Limb (tissue), 2 donors: Measurements from ENCODE around the gene ZNF516.

ENCODE experiments used
- DNase-seq, 2 donors: peaks; one replicate each; pipeline ENCODE4 v3.0.0-alpha.2; 2016; ENCODE audit errors: extremely low spot score in 2 of 2

The ZNF516 gene

DNA sequence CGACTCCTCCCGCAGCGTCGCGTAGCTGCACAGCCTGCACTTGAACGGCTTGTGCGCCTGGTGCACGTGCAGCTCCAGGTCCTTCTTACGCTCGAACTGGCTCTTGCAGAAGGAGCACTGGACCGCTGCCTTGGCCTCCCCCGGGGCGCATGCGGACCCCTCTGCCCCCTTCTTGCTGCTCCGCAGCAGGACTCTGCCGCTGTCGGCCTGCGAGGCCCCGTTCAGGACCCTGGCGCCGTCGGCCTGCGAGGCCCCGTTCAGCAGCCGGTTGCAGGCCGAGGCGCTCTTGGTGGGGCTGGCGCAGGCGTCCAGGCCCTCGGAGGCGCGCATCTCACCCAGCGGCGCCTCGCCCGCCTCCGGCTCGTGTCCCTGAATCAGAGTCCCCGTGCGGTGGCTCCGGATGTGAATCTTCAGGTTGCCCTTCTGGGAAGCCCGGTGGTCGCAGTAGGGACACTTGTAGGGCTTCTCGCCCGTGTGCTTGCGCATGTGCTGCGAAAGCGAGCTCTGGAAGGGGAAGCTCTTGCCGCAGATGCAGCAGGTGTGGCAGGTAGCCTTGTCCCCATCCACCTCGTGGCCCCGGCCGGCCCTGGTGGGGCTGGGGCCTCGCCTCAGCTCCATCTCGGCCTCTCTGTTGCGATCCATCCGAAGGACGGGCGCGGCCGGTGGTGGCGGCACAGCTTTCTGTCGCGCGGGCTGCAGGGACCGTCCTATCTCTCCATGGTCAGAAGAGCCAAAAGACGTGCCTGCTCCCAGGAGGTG is 52.5 kb downstream of the ZNF516 start:
- DNase-seq: peak in 1 of 2 donors; percentile 22

DNA sequence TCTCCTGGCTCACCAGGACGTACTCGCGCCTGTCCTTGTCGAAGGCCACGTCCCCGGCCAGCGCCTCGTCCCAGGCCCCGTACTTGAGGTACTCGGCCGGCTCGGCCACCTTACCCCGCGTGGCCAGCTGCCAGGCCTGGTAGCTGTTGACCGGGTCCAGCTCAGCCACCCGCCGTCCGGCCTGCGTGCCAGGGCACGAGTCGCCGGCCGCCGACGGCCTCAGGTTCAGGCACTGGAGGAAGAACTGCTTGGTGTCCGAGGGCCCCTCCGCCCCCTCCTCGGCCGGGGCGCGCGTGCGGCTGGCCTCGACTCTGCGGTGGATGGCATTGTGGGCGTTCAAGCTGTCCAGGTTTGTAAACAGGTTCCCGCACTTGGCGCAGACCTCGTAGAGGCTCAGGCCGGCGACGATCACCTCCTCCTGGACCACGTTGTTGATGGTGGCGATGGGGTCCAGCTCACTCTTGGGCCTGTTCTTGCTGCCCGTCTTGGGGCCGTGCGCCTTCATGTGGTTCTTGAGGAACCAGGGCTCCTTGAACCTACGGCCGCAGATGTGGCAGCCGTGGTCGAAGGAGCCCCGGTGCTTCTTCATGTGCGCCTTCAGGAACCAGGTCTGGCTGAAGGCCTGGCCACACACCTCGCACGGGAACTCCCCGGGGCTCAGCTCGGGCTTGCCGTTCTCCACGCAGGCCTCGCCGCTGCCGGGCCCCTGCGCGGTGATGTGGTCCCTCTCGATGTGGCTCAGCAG is 53.2 kb downstream of the ZNF516 start:
- DNase-seq: no peak

DNA sequence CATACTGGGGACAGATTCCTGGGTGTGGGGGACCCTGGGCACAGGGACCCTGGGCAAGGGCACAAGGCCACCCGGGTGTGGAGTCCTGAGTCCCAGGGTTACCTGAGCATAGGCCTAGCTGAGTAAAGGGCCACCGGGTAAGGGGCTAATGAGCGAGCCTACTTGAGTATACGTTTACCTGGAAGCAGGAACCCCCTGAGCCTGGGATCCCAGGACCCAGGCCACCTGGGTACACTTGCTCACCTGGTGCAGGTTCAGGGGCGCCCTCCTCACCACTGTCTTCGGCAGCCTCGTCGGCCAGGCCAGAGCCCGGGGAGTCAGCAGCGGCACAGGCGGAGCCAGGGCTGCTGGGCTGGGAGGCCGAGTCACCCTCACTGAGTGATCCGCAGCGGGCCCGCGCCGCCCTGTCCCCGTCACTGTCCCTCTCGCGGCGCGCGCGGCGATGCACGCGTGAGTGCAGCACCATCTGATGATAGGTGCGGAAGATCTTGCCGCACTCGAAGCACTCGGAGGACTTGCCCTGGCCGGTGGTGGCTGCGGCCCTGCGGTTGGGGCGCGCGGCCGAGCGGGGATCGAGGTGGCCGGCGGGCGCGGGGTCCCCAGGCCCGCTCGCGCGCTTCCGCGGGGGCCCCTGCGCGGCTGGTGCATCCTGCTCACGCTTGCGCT is 53.9 kb downstream of the ZNF516 start:
- peak in 1 of 2 donors; percentile 20 for DNase-seq

DNA sequence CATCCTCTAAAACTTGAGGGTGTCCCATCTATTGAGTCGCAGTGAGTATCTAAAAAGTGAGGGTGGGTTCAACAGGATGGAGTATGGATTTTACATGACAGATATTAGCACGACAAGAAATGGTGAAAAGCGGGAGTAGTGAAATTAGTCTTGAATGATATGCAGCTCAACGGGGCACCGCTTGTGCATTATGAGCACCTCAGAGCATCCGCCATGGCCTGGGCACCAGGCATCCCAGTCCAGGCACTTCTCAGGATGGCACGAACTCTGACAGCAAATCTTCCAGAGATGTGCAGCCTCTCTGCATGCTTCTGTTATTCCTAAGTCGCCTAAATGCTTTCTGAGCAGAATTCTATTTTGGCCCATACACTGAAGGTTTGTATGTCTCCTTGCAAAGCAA is 57.1 kb downstream of the ZNF516 start:
- DNase-seq: no peak

DNA sequence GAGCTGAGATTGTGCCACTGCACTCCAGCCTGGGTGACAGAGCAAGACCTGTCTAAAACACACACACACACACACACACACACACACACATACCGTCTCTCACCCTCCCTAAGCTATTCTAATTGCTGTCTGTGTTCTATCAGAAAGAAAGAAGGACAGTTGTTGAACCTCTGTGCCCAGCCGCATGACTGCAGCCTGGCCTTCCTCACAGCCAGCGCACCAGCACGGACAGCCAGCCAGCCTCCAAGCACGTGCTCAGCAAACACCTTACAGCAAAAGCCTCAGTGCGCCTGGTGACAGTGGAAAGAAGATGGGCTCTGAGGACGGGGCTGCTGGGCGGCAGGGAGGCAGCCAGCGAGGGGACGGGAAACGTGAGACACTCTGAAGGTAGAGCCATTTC is 58.0 kb downstream of the ZNF516 start:
- no peak for DNase-seq

DNA sequence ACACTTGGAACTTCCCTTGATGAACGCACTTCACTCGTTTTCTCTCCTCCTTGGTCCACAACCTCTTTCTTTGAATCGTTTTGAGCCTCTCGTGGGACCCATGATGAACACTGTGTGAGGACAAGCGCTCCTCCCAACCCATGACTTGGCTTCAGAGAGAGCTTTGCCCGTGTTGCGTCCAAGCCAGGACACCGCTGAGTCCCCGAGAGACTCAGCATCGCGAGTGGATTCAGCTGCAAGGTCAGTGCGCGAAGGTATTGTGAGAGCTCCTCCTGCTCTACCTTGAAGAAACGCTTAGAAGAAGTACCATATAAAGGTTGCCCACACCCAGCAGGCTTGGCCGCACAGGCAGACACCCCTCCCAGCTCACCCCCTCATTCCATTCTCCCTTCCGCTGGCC is 58.7 kb downstream of the ZNF516 start:
- DNase-seq: no peak

DNA sequence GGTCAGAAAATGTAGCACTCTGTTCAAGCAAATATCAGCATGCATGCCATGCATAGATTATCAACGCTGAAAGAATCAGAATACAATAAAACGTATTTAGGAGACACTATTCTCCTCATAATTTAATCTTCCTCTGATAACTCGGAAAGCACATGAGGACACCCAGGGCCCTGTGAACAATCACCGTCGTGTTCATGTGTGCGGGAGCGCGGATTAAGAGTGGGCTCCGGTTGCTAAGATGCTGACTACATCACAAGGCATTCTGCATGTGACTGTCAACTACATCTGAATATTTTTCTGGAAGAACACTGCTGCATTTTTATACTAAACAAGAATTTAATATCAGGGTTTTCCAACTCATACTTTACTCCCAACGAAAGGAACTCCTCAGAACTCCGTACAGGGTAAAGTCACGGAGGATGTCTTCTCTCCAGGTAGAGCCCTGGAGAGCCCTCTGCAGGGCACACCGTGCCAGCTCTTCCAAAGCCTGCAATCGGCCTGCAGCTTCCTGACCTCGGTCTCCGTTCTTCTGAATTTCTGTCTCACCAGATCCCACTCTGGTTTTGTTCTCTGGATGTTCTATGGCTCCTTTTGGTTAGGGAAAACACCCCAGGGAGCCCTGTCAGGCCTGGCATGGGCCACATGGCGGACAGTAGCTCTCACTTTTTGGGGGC is 59.6 kb downstream of the ZNF516 start:
- no peak for DNase-seq

DNA sequence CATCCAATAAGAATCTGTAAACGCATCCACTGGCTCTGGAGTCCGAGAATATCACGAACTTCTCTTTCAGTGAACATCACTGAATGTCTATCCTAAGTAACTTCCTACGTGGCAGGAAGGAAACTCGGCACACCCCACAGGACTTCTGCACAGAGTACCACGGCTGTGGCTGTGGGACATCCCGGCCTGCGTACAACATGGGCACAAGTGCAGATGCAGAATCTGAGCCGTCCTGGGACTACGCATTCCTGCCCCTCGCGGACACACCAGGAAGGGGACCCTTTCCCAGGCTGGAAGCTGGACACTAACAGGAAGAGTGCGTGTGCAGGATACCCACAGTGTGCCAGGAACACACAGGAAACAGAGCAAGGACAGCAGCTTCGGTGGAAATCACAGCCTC is 60.6 kb downstream of the ZNF516 start:
- no peak for DNase-seq

DNA sequence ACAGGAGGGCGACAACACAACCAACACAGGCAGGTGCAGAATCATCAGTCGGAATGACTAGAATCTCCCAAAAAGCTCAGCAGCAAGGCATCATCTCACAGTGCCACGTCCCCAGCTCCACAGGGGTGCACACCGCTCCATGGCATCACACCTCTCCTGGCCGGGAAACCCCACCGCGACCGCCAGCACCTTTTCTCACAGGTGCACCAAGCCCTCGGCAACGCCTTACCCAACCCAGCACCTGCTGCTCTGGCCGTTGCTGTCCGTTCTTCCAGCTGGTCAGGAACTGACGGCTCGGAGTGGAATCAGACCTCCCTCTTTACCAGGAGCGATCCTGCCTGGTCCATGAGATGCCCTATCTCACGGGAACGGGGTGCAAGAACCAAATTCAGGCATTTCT is 61.3 kb downstream of the ZNF516 start:
- no peak for DNase-seq

DNA sequence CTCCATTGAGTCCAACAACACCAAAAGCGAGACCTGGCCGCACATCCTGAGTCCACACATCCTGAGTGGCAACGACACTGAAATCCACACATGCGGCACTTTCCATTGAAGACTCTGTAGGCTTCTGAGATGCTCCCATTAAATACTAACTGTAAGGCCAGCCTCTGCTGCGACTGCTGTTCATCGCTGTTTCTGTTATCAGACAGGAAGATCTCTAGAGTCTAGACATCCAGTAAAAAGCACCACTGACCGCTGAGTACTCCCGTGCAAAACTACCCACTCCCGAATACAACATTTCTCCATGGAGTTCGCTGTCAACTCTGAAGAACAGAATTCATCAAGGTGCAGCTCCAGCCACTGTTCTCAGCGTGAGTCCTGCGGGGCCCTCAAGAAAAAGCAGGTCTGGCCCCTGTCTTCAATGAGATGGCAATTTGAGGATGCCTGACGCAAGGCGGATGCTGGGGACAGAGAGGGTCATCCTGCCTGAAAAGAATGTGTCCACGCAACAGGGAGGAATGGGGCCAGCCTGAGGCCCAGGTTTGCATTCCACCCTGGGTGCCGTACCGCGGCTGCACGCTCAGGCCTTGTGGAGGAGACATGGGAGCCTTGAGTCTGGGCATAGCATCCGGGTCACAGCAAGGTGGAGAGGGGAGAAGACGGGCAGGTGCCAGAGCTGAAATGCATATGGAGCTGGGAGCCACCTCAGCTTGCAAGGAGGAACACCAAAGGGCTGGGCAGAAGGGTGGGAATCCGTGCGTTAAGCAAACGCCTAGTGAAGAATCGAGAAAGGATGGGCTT is 61.9 kb downstream of the ZNF516 start:
- DNase-seq: no peak

DNA sequence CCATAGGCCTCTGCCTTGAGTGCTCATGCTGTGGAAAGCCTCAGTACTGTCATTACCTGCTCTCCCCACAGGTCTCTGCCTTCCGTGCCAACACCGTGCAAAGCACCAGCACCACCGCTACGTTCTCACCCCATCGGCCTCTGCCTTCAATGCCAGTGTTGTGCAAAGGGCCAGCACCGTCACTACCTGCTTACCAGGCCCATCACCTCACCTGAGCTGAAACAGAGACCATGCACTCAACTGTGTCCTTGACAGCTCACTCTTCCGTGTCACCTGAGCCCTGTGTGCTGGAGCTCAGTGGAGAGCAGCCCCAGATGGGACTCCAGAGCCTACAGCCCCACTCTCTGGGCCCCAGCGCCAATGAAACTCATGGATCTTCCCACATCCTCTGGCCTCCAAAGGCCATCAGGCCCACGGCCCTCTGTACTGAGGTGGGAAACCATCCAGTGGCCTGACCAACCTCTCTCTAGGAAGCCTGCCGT is 62.7 kb downstream of the ZNF516 start:
- DNase-seq: no peak

DNA sequence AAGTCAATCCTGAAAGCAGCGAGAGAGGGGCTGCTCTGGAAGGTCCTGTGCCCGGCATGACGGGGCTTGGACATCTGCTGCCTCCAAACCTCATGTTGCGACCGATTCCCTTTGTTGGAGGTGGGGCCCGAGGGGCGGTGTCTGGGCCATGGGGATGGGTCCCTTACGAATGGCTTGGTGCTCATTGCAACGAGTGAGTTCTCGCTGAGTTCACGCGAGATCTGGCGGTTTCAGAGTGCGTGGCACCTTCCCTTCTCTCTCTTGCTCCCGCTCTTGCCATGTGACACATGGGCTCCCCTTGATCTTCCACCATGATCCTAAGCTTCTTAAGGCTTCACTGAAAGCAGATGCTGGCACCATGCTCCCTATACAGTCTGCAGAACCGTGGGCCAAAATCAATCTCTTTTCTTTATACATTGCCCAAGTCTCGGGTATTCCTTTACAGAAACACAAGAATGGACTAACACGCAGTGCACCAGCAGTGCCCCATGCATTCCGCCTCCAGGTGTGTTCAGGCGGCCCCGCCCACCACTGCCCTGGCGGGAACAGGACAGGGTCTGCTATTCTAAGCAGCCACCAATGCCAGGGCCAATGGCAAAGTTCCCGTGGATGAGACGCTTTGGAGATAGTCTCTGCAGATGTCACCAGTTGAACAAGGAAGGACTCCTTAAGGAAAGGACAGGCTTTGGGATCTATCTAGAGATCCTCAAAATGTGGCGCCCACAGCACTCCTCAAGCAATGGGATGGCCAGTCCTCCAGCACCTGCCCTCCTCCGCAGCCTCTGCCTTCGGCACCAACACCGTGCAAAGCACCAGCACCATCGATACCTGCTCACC is 63.4 kb downstream of the ZNF516 start:
- no peak for DNase-seq

DNA sequence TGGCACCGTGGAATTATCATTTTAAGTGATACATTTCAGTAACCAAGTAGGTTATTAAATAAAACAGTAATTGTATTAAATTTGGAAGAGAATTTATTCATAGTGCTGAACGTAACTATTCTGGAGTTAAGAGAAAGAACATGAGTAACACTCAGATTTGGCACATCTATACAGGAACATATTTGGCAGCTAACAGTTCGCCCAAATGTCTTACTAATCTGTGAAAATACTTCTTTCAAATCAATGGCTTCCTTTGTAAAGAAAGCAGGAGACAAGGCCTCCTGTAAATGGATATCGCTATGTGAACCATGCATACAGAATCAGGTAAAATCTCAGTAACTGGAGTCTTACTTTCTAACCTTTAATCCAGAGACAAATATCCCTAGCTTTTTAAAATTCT is 64.4 kb downstream of the ZNF516 start:
- no peak for DNase-seq

DNA sequence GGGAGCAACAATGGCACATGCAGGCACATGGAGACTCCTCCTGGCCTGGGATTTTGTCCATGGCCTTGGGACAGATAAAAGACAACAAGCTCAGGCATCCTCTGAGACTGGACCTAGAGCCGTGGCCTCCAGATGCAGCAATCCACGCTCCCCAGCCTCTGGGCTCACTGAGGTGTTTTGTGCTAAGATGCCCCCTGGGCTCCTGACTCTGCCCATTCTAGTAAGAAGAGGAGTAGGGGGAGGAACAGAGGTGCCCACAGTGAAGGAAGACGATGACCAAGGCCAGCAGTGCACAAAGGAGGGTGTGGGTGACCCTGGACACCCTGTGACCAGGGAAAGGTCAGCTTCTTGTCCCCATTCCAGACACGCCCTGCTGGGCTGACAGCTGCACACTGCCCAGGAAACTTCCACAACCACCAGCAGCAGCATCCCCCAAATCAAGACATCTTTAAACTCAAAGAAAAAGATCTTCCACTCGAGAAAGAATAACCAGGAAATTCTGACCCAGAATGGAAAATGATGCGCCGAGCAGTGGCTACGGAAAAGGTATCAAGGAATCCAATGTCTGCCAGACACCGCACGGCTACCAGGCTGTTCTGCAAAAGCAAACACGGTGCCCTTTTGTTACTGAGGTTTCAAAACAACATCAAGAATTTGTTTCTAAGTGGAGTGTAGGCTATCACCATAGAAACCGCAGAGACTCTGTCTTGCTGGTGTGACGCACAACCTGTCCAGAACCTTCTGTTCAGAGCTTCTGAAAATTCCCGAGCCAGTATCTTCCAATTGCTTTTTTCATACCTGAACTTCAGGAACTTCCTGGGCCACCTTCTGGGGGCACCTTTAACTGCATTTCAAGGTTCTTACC is 65.5 kb downstream of the ZNF516 start:
- no peak for DNase-seq

DNA sequence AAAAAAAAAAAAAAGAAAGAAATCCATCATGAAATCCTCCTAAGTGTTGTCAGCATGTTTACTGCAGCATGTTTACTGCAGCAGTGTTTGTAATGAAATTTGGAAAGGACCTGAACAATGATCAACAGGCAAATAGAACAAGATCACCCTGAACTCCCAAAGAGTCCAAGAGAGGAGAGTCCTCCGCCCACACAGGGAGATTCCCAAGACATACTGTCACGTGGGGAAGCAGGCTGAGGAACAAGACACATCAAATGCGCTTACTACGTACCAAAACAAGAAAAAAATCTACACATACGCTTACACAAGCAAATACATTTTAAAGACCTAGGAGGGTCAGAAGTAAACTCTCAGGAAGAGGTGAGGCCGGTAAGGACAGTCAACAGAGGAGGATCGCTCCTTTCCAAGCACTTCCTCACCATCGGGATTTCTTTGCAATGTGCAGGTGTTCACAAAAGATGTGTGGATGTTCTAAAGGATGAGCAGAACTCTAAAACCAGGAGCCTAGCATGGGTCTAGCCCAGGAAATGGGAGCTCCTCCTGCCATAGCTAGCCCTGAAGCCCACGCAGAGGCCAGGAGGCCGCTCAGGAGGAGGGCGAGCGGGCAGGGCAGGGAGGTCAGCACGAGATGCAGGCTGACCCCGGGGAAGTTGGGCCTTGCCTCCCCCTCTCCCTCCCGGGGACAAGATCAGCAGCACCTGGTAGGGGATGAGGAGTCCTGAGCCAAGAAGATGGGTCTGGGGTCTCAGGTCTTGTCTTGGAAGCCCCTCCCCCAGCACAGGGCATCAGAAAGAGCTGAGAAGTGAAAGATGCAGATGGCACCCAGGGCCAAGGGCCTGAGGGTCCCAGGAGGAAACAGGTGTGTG is 66.4 kb downstream of the ZNF516 start:
- peak in 1 of 2 donors; percentile 17 for DNase-seq

DNA sequence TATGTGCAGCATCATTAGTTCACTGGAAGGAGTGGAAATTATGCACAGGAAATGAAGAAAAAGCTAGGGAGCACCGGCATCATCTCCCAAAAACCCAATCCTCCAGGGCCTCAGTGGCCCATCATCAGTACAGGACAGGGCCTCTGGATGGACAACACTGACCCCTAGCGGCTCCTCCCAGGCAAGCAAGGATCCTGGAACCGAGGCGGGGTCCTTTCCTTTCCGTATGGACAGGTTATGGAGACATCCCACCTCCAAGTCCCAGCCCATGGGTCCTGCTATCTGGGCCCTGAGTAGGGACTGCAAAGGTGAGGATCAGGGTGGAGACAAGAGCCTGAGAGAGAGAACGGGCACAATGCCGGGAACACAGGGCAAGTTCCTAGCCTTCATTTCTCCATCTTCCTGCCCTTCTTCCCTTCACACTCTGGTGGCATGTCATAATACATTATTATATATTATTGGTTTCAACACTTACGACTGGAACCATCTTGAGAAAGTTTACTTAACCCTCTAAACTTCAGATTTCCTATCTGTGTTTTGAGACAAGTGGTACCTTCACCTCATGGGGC is 68.2 kb downstream of the ZNF516 start:
- DNase-seq: peak in 1 of 2 donors; percentile 55
